HL-60 (cell line): ENCODE measurements around the gene PHF19.

ENCODE experiments used
- GABPA ChIP-seq: IDR thresholded peaks from 2 replicates; pipeline ENCODE4 v1.6.1; 2012; ENCODE audit warnings: low read depth
- POLR2AphosphoS5 ChIP-seq: IDR thresholded peaks from 2 replicates; pipeline ENCODE4 v1.6.1; 2012; ENCODE audit warnings: low read depth
- SPI1 ChIP-seq: IDR thresholded peaks from 2 replicates; pipeline ENCODE4 v1.6.1; 2012; ENCODE audit warnings: low read depth, mild to moderate bottlenecking, borderline replicate concordance
- TF ChIP-seq, protein P1 (sequence below): IDR thresholded peaks from one replicate; pipeline ENCODE4 v1.5.1; 2011; ENCODE audit warnings: low read length, control low read depth, inconsistent platforms; ENCODE audit not compliant: insufficient read depth
- TF ChIP-seq, protein P2 (sequence below): IDR thresholded peaks from 2 replicates; pipeline ENCODE4 v1.6.1; 2012; ENCODE audit warnings: low read depth; ENCODE audit not compliant: insufficient replicate concordance

- TF ChIP-seq, protein P1, sequence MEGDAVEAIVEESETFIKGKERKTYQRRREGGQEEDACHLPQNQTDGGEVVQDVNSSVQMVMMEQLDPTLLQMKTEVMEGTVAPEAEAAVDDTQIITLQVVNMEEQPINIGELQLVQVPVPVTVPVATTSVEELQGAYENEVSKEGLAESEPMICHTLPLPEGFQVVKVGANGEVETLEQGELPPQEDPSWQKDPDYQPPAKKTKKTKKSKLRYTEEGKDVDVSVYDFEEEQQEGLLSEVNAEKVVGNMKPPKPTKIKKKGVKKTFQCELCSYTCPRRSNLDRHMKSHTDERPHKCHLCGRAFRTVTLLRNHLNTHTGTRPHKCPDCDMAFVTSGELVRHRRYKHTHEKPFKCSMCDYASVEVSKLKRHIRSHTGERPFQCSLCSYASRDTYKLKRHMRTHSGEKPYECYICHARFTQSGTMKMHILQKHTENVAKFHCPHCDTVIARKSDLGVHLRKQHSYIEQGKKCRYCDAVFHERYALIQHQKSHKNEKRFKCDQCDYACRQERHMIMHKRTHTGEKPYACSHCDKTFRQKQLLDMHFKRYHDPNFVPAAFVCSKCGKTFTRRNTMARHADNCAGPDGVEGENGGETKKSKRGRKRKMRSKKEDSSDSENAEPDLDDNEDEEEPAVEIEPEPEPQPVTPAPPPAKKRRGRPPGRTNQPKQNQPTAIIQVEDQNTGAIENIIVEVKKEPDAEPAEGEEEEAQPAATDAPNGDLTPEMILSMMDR = no peak
- TF ChIP-seq SPI1 (no peak), POLR2AphosphoS5 (no peak), GABPA (no peak)
- TF ChIP-seq, protein P2, sequence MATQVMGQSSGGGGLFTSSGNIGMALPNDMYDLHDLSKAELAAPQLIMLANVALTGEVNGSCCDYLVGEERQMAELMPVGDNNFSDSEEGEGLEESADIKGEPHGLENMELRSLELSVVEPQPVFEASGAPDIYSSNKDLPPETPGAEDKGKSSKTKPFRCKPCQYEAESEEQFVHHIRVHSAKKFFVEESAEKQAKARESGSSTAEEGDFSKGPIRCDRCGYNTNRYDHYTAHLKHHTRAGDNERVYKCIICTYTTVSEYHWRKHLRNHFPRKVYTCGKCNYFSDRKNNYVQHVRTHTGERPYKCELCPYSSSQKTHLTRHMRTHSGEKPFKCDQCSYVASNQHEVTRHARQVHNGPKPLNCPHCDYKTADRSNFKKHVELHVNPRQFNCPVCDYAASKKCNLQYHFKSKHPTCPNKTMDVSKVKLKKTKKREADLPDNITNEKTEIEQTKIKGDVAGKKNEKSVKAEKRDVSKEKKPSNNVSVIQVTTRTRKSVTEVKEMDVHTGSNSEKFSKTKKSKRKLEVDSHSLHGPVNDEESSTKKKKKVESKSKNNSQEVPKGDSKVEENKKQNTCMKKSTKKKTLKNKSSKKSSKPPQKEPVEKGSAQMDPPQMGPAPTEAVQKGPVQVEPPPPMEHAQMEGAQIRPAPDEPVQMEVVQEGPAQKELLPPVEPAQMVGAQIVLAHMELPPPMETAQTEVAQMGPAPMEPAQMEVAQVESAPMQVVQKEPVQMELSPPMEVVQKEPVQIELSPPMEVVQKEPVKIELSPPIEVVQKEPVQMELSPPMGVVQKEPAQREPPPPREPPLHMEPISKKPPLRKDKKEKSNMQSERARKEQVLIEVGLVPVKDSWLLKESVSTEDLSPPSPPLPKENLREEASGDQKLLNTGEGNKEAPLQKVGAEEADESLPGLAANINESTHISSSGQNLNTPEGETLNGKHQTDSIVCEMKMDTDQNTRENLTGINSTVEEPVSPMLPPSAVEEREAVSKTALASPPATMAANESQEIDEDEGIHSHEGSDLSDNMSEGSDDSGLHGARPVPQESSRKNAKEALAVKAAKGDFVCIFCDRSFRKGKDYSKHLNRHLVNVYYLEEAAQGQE = no peak
These were observed 1.5 kb upstream of the PHF19 start for GRCh38 chr9:120878188-120879130.
